Measurements from ENCODE around the gene TNFRSF14. TPM values are rescaled to one million over a fixed set of nuclear protein-coding genes. Genes with fewer than 3 reads are reported as not detected.

The TNFRSF14 gene
- total RNA-seq, 1 donor from 2014 or later, result 14.7 TPM

DNA sequence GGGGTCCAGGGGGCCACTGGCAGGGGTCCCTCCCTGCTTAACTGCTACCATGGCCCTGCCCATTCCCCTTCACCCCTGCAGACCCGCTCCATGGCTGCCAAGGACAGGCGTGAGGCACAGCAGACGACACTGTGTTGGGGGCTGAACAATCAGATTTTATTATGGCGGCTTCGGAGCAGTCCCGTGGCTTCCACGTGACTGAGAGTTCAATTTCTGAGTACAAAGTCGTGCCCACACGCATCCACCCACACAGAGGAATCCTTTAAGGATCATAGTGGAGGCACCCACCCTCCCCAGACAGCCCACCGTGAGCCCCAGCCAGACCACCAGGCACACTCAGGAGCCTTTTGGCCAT lies 27.6 kb upstream of the TNFRSF14 start:
- Histone ChIP-seq H3K4me3 (ENCODE audit: low read depth, low read length) (no peak overlapping the region), H3K27me3 (ENCODE audit: control insufficient read depth, insufficient read depth, low read length) (peaks cover 30% of the 10 kb centered on the region), H3K36me3 (ENCODE audit: control insufficient read depth, insufficient read depth, low read length) (no peaks in the 10 kb centered on the region)
- no peak for DNase-seq (ENCODE audit: low read depth)
- TF ChIP-seq, protein P1, sequence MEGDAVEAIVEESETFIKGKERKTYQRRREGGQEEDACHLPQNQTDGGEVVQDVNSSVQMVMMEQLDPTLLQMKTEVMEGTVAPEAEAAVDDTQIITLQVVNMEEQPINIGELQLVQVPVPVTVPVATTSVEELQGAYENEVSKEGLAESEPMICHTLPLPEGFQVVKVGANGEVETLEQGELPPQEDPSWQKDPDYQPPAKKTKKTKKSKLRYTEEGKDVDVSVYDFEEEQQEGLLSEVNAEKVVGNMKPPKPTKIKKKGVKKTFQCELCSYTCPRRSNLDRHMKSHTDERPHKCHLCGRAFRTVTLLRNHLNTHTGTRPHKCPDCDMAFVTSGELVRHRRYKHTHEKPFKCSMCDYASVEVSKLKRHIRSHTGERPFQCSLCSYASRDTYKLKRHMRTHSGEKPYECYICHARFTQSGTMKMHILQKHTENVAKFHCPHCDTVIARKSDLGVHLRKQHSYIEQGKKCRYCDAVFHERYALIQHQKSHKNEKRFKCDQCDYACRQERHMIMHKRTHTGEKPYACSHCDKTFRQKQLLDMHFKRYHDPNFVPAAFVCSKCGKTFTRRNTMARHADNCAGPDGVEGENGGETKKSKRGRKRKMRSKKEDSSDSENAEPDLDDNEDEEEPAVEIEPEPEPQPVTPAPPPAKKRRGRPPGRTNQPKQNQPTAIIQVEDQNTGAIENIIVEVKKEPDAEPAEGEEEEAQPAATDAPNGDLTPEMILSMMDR (IDR thresholded peaks at IDR 0.05; ENCODE audit: insufficient read depth, low read length, poor library complexity, severe bottlenecking), result no peak

DNA sequence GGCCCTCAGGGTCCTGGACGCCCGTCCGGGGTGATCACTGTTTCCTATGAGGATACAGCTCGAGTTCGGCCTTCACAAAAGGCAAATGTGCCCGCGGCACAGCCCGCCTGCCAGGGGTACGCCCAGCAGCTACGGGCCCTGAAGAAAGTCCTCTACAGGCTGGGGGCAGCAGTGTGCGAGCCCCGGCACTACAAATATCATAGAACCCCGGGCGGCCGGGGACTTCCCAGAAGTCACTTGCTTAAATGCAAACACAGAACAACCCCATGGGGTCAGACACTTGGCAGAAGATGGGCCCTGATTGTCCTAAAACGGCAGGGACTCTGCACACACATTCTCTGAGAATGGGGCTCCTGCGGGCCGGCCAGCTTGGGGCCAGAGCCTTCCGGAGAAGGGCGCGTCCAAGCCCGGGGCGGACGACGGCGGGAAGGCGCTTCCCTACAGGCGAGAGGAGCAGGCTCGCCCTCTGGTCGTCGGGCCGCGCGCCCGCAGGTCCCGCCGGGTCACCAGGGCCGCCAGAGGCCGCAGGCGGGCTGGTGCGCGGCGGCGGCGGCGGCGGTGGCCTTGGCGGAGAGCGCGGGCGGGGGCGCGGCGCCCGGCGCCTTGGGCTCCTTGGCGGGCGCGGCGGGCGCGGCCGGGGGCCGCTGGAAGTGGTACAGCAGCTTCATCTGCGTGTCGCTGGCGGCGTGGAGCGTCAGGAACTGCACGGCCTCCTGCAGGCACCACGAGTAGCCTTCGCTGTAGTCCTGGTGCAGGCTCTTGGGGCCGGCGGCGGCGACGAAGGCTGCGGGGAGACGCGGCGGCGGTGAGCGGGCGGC lies 27.0 kb upstream of the TNFRSF14 start:
- Histone ChIP-seq H3K4me3 (ENCODE audit: low read depth, low read length) (no peak overlapping the region), H3K27me3 (ENCODE audit: control insufficient read depth, insufficient read depth, low read length) (peaks cover 30% of the 10 kb centered on the region), H3K36me3 (ENCODE audit: control insufficient read depth, insufficient read depth, low read length) (no peaks in the 10 kb centered on the region)
- TF ChIP-seq, protein P1 (IDR thresholded peaks at IDR 0.05; ENCODE audit: insufficient read depth, low read length, poor library complexity, severe bottlenecking), result no peak
- DNase-seq (ENCODE audit: low read depth), result no peak

DNA sequence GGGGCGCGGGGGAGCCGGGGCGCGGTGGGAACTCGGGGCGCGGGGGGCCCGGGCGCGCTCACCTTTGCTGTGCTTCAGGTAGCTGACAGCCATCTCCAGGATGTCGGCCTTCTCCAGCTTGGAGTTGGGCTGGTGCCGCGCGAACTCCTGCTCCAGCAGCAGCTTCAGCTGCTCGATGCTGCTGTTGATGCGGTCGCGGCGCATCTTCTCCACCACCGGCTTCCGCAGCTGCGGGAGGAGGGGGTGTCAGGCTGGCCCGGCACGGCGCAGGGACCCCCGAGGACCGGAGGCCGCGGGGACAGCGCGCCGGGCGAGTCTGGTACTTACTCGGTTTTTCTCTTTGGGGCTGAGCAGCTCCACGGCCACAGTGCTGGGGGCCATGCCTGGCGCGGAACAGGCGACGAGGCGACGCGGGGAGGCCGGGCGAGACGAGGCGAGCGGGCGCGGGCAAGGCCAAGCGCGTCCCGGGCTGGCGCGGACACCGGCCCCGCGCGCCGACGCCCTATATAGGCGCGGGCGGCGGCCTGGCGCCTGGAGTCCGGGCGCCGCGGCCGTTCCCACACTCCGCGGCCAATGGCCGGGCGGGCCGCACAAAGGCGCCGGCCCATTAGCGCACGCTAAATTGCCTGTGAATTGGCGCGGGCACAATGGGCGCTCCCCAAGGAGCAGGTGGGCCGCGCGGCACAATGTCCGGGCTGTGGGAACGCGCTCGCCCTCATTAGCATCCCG lies 26.2 kb upstream of the TNFRSF14 start, which contains the start of gene HES5:
Gene HES5 (minus strand): TSS at position 480 of the 729 bp plus-strand sequence. CDS start 99 bp downstream, at position 381.
- Histone ChIP-seq H3K36me3 (ENCODE audit: control insufficient read depth, insufficient read depth, low read length) (no peaks in the 10 kb centered on the region), H3K4me3 (ENCODE audit: low read depth, low read length) (no peak within 1 kb of the TSS), H3K27me3 (ENCODE audit: control insufficient read depth, insufficient read depth, low read length) (peaks cover 30% of the 10 kb centered on the region)
- TF ChIP-seq, protein P1 (IDR thresholded peaks at IDR 0.05; ENCODE audit: insufficient read depth, low read length, poor library complexity, severe bottlenecking), result no peak
- DNase-seq (ENCODE audit: low read depth), result no peak

DNA sequence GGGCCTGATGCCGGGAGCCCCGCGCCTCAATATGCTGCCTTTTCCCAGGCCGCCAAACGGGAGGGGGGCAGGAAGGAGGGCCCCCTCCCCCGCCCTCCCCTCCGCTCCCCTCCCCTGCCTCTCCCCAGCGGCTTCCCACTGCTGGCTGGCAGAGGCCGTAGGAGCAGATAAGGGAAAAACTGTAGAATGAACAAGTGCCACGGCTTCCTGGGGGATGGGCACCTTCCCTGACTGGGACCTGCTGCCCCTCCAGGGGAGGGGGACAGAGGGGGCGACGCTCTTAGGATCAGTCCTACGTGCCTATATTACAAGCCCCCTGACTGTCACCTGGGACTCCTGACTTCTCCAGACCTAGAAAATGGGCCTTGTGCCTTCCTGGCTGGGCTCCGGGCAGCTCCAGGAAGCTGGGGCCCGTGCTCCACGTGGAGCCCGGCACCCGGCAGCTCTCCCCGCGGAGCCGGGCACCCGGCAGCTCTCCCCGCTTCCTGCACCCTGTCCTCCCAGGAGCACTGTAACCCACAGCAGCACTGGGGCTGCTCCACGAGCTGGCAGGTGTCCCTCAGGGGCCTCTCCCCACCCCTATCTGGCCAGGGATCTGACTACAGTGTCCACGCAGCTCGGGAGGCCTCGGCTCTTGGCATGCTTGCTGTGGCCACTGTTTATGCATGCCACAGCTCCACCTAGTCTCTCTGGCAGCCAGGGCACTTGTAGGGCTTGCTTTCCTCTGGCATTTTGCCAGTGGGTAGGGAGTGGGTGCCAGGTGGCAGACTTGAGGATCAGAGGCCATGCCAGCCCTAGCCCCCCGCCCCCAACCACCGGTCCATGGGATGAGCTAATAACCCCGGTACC lies 25.4 kb upstream of the TNFRSF14 start:
- peaks cover 30% of the 10 kb centered on the region for H3K27me3 ChIP-seq (ENCODE audit: control insufficient read depth, insufficient read depth, low read length)

DNA sequence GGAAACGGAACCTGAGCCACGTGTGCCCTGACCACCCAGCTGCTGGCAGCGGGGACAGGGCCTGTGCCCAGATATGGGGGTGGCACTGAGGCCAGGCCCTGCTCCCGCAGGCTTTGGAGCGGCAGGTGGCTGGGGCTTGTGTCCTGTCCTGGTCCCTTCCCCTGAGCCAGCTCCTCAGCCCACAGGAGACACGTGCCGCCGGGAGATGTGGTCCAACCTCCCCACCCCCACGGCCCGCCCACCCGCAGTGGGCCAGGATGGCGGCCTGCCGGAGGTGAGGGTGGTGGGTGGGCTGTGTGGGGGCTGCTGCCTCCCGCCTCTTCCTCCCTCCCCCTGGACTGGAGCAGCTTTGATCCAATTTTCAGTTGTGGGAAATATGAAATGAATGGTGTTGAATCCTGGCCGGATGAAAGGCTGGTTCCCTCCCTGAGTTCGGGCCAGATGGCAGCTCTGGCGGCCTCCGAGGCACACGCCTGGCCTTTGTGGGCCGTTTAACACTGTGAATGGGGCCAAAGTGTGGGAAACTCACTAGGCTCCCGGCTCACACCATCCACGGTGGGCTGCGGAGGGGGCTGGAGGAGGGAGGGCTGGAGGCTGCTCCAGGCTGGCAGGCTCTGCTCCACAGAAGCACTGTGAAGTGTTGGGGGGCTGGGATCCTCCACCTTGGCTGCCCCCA lies 23.5 kb upstream of the TNFRSF14 start:
- peaks cover 30% of the 10 kb centered on the region for H3K27me3 ChIP-seq (ENCODE audit: control insufficient read depth, insufficient read depth, low read length)
- H3K4me3 ChIP-seq (ENCODE audit: low read depth, low read length), result no peak overlapping the region
- TF ChIP-seq, protein P1 (IDR thresholded peaks at IDR 0.05; ENCODE audit: insufficient read depth, low read length, poor library complexity, severe bottlenecking), result no peak
- DNase-seq (ENCODE audit: low read depth), result no peak
- H3K36me3 ChIP-seq (ENCODE audit: control insufficient read depth, insufficient read depth, low read length), result no peaks in the 10 kb centered on the region

More for the DNA sequence above, 25.4 kb upstream of the TNFRSF14 start:
- DNase-seq (ENCODE audit: low read depth), result no peak
- H3K4me3 ChIP-seq (ENCODE audit: low read depth, low read length), result no peak overlapping the region
- no peaks in the 10 kb centered on the region for H3K36me3 ChIP-seq (ENCODE audit: control insufficient read depth, insufficient read depth, low read length)
- TF ChIP-seq, protein P1 (IDR thresholded peaks at IDR 0.05; ENCODE audit: insufficient read depth, low read length, poor library complexity, severe bottlenecking), result peak; percentile 7

Data from kidney epithelial cell (primary cell).